Activated CD8-positive, alpha-beta memory T cell treated with anti-CD3 and anti-CD28 coated beads, Interleukin-2, amount 50 U/mL, for 1 hour (primary cell): ENCODE results near the gene STAT4.

ENCODE experiments used
- DNase-seq: peaks from one replicate; pipeline ENCODE4 v3.0.0-alpha.2; 2020; ENCODE audit errors: extremely low read depth

The STAT4 gene, protein sequence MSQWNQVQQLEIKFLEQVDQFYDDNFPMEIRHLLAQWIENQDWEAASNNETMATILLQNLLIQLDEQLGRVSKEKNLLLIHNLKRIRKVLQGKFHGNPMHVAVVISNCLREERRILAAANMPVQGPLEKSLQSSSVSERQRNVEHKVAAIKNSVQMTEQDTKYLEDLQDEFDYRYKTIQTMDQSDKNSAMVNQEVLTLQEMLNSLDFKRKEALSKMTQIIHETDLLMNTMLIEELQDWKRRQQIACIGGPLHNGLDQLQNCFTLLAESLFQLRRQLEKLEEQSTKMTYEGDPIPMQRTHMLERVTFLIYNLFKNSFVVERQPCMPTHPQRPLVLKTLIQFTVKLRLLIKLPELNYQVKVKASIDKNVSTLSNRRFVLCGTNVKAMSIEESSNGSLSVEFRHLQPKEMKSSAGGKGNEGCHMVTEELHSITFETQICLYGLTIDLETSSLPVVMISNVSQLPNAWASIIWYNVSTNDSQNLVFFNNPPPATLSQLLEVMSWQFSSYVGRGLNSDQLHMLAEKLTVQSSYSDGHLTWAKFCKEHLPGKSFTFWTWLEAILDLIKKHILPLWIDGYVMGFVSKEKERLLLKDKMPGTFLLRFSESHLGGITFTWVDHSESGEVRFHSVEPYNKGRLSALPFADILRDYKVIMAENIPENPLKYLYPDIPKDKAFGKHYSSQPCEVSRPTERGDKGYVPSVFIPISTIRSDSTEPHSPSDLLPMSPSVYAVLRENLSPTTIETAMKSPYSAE

DNA sequence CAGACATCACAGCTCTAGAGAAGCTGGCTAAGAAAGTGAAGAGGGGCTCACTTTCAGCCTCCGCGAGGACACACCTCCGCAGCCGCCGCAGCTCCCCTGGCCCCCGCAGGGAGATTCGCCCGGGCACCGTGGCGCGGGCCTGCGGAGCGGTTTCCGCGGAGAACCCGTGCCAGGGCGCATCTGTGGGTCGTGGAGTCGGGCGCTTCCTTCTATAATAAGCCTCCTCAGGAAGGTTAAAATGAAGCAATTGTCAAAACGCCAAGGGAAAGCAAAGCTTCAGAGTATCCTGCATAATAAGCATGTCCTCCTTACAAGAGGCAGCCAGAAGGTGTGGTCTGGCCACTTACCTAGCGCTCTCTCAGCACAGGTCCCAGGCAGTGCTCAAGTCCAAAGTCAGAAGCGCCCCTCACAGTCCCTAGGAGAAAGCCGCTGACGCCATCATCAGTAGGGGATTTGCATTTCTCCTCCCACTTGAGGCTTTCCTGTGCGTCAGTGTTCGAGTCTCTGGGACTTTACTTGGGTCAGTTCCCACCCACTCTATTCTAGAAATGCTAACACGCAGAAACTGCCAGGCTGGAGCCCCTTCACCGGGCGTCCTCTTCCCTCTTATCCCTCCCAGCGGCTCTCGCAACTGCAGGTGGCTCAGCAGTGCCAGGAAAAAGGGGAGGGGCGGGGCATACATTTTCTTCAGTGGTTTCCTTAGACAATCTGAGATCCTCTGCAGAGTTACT is at the start of gene STAT4:
STAT4 (minus strand) TSS at position 395 of the 731 bp plus-strand sequence. CDS start 2,791 bp downstream, outside the sequence.
- peak; percentile 85 for DNase-seq

DNA sequence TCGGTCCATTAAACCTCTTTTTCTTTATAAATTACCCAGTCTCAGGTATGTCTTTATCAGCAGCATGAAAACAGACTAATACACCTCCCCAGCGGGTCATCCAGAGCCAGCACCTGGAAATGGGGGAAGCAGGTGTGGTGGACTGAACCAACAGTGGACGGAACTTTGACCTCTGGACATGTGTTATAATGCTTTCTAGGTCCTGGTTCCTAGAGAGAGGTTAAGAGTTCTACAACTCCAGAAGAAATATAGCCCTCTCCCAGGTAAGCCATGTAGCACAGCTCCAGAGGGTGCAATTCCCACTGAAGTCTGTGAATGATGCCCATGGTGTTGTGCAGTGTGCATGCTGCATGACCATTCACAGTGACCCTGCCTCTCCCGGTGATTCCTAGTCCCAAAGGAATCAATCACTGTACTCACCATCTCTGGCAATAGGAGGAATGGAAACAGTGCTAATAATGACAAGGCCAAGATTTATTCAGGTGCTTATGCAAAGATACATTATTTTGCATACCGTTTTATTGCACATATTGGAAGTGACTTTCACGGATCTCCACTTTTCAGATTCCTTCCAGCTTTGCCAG is 49.2 kb upstream of the STAT4 start:
- DNase-seq: no peak

DNA sequence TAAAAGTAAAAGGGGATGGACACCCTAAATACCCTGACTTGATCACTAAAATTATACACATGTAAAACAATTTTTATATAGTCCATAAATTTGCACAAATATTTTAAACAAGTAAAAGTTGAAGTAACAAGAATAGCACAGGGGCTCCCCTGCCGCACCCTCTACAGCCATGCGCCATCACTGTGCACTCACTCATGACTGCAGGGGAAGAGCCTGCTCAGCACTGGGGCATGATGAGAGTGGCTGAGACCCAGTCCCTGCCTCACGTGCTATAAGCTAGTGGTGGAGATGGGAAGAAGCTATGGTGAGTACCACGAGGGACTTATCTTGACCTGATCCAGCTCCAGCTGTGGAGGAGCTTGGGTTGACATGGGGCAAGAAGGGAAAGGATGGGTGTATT is 47.5 kb upstream of the STAT4 start:
- no peak for DNase-seq

DNA sequence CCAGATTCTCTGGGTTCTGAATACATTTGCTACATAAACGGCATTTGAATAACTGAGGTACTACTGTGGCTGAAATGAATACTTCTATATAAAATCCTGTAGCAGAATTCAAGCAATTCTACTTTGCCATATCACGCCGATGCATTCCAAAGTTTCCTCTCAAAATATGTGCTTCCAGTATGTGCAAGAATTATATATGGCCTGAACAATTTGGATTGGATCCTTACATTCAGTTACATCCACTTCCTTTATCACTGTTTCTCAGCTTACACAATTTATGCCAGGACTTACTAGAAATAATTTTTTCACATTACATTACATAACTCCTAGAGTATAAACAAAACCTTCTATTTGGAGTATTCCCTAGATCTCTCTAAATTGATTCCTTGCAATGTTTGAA is 46.3 kb upstream of the STAT4 start:
- DNase-seq: no peak

DNA sequence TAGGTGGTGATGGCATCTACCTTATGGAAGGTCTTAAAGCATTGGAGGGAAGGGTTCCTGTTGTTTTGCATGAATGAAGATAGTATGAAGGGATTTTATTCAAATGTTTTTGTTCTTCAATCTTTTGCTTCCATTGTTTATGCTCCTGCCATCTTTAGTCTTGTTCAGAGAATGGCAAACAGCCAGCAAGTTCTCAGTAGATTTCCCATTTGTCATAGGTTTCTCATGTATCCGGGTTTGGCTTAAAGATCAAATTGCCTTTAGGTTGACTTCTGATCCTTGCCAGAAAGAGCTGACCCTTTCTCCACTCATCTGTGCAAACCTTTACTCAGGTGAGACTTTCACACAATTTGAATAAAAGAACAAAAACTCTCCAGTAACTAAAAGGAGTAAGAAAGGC is 44.2 kb upstream of the STAT4 start:
- DNase-seq: no peak

DNA sequence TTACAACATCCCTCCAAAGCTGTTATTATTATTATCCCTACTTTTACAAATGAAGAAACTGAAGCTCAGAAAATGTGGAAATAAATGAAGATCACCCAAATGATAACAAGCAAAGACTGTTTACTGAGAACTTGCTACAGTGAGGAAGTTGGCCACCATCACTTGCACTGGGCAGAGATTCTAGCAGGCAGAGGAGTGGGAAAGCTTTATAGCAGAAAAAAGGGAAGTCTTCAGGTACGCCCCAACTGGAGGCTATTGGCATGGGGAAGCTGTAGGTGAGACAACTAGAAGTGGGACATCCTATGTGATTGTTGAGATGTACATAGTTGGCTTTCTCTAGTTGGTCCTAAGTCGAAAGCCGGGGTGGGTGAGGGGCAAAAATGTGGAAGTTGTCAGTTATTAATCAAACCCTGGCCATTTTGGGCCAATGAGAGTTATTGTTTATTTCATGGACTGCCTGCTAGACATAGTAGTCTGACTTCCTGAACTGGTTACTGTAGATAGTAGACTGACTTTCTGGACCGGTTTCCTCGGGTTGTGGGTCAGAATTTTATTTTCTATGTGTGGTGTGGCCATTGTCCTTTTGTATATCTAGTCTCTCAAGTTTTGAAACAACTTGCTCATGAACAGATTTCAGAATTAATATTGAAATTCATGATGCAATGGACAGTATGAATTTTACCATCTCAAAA is 40.2 kb upstream of the STAT4 start:
- no peak for DNase-seq

DNA sequence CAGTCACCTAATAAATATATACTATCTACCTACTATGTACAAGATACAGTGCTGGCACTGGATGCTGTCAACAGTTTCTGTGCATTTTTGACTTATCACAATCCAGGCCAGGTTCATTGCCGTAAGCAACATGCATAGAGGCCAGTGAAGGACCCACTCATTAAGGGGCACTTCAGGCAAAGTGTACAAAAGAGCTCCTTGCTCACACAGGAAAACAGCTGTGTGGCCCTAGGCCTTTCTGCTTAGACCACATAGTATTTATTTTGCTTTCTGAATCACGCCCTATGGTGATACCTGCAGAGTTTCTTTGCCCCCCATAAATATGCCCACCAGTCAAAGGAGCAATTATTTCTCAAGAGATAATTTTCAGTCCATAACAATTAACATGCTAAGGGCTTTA is 39.6 kb upstream of the STAT4 start:
- no peak for DNase-seq

DNA sequence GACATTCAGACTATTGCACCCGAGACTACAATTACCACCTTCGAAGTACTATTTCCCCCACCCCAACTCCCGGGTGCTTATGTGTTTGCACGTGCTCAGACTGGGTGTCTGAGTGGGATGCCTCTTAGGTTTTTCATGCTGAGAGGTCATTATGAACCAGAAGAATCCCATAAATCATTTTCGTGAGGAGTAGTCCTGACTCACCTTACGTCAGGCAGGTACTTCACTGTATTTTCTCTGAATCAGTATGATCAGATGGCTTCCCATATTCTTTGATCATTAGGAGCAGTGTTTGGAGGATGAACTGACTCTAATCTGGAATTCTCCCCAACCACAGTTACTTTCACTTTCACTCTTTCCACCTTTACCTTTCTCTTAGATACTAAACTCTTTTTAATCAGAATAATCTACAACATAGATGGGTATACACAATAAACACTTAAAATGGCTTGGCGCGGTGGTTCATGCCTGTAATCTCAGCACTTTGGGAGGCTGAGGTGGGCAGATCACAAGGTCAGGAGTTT is 38.4 kb upstream of the STAT4 start:
- DNase-seq: no peak

DNA sequence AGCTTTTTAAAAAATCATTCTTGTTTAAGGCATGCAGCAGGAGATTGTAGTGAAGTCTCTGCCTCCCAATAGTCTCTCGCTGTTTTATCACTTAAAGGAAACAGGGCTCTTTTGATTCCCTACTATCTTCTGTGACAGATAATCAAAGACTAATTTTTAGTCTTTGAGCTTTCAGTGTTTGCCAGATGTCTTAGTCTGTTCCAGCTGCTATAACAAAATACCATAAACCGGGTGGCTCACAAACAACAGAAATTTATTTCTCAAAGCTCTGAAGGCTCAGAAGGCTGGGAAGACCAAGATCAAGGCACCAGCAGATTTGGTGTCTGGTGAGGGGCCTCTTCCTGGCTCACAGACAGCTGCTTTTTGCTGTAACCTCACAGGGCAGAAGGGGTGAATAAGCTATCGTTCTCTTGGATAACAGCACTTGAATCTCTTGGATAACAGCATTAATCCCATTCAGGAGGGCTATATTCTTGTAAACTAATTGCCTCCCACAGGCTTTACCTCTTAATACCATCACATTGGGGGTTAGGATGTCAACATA is 37.8 kb upstream of the STAT4 start:
- no peak for DNase-seq

DNA sequence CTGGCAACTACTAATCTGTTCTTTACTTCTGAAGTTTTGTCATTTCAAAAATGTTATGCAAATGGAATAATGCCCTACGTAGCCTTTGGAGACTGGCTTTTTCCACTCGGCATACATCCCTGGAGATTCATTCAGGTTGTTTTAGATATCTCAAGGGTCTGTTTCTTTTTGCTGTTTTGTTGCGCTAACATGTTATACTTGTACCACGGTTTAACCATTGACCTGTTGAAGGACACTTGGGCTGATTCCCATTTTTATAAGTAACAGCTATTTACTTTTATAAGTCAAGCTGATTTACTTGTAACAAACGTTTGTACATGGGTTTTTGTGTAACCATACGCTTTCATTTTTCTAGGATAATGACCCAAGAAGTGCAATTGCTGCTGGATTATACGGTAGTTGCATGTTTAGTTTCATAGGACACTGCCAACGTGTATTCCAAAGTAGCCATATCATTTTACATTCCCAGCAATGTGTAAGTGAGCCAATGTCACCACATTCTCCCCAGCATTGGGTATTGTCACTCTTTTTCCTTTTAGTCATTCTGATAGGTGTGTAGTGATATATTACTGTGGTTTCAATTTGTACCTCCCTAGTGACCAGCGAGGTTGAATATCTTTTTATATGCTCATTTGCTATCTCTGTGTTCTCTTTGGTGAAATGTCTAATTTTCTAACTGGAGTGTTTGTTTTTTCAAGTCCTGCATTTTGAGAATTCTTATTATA is 36.5 kb upstream of the STAT4 start:
- no peak for DNase-seq

DNA sequence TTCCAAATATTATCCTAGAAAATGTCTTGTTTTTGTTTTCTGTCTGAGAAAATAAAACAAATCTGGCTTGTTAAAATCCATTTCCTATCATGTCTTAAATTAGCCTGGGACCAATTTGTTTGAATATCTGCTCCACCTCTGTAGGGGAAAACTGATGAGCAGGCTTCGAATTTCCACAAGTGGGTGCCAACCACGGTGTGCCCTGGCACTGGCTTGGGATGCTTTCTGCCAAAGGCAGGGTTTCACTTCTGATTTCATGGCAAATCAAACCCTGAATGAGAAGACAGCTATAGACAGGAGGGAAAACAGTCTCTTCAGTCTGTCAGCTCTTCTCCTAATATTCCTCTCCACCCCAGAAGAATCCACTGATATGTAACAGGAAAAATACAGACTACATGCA is 33.7 kb upstream of the STAT4 start:
- DNase-seq: no peak

DNA sequence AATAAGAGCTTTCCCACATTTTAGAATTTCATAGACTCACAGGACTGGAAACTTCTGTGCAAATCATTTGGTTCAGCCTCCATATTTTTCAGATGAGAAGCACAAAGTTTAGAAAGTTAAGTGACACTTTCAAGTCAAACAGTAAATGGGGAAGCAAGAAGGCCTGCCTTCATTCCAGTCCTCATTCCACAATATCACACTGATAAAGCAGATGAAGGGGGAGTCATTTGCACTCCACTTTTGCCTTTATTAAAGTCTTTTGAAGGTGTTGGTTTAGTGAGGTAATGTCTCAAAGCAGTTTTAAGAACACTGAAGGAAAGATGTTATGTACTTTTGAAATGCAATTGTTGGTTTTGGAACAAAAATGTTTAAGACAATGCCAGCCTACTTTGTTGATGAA is 32.7 kb upstream of the STAT4 start:
- no peak for DNase-seq

DNA sequence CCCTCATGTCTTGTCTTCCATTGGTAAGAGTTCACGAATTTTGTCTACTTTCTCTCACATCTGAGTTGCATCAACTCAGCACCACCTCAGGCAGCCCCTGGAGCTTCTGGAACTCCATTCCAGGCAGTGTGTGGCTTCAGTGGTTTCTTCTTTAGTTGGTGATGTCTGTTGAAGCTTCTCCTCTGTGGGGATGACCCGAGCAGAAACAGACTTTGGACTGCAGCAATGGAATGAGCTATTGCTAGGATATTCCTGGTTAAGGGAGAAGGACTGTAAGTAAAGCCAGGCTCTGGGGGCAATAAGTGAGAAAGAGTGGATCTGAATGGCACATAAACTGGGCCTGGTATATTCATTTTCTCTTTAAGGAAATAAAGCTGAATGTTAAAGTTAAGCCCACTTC is 32.3 kb upstream of the STAT4 start:
- no peak for DNase-seq

DNA sequence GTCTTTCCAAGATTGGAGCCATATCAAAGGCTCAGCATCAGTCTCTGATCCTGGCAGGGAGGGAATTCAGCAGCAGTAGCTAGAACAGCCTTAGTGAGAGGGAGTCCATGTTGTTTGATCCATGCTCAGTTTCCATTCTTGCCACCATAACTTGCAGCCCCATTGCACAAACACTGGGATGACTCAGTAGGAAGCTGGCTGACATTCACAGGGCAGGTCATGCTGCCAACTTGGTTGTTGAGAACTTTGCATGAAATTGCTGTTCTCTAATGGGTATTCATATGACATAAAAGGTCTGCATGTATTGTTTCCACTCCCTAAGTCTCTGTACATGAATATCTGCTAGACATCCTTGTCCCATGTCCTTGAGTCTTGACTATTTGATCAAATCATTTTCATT is 29.9 kb upstream of the STAT4 start:
- no peak for DNase-seq

DNA sequence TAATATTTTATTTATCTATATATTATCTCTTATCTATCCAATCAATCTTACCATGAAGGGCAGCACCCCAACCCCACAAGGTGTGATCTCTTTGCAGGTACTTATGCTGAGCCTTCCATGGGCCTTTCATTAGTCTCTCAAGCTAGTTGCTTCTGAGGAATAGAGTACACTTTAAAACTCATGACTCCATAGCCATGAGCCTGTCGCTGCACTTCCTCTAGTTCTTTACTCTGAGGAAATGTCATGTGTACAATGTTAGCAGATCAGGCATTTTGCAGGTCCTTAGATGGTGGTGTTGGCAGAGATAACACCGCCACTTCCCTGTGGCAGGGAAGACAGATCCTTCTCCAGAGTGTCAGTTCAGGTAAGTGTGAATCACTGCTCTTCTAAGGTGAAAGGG is 29.5 kb upstream of the STAT4 start:
- DNase-seq: no peak

DNA sequence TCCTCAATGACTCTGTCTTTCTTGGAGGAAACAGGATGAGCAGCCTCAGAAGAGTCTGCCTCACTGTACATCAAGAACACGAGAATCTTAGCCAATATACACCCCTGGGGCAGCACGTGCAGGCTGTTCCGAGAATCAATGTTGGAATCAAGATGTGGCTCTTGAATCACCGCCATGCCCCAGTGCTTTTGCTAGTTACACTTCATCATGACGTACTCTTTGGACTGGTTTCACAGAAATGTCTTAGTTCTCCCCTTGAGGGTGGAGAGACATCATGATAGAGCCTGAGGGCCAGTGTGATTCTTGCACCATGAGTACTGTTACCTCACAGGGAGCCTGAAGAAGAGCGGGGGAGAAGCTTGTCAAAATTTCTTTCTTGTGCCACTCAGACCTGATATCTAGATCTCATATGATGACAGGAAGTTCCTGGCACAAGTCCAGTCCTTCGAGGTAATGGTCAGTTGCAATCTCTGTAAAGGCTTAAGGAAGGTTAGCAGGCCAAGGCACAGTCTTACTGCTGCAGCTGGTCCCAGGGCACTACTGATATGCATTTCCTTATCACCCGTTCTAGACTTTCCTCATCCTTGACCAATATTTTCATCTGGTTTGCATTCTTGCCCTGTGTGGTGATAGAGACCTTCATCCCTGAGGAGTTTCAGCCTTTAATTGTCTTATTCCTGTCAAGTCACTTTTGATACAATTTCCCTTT is 28.2 kb upstream of the STAT4 start:
- no peak for DNase-seq

DNA sequence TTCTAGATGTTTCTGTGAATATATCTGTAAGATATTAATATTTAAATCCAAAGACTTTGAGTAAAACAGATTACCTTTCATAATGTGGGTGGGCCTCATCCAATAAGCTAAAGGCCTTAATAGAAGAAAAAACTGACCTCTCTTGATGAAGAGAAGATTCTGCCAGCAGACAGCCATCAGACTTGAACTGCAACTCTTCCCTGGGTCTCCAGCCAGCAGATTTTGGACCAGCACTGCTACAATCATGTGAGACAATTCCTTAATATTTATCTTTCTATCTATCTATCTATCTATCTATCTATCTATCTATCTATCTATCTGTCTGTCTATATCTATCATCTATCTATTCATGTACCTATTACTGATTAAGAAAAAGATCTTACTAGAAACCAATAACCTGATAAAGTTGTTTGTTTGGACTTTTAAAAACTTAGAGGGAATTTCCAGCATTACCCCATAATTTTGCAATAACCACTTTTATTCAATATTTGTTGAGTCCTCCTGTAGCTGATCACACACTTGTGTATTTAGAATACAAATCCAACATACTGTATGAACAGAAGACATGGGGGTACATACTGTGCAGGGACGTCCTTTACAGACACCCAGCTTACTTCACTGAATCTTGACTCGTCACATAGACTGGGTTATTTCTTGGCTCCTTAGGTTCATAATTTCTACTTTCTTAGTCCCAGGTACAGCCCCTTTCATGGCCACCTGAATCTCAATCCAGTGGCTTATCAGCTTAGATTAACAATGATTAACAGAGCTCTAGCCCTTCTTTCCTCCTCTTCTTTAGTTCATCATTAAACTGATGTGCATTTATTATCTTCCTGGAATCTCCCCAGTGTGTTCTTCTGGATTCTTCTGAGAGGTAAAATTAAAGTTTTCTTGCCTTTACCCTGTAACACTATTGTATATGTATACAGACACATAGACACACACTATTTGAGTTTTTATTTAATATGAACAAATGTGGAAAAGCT is 27.2 kb upstream of the STAT4 start:
- DNase-seq: no peak

DNA sequence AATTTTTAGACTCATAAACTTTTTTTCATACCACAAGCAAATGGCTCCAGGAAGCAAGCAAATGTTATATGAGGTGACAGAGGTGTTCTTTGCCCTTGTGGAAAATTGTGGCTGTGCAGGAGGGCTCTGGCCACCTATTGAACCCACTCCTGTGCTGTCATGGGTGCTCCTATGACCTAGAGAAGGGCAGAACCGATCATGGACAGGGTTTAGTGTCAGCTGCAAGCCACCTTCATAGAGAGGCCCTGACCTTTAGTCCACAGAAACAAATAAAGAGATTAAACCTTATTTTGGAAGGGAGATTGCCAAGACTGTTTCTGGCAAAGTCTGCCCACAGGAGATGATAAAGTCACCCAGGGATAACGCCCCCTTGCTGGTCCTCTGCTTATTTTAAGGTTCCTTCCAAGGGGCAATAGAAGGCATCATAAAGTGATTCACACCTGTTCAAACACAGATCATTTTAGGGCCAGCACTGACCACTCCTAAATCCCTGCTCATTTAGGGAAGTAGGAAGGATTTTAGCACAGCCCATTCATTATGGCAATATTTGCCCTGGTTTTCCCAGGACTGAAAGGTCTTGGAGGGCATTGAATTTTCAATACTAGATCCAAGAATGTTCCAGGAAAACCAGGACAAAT is 26.1 kb upstream of the STAT4 start:
- DNase-seq: no peak
